H1 (cell line): Measurements from ENCODE around the gene FGFRL1. TPM values are rescaled to one million over a fixed set of nuclear protein-coding genes. Genes with fewer than 3 reads are reported as not detected.

Source experiments
- CTCF ChIA-PET: fragments of 300-600 bp; sonication (Branson Sonifier 250); formaldehyde crosslinking; loops from one replicate; lab custom pipeline; 2021; ENCODE audit not compliant: partially characterized antibody; lab: Charles Lee
- POLR2A ChIA-PET: fragments of 300-600 bp; sonication (Branson Sonifier 250); formaldehyde crosslinking; loops from one replicate; lab custom pipeline; 2021; ENCODE audit warnings: inconsistent platforms; ENCODE audit not compliant: partially characterized antibody; lab: Charles Lee
- DNase-seq, 2 experiments: peaks; one replicate each; pipeline versions ENCODE4 v3.0.0 to v3.0.0-alpha.2; 2010 to 2022; ENCODE audit warnings: low spot score in 2 of 2, low read depth in 1 of 2, mixed read lengths in 1 of 2
- FAIRE-seq: peaks from 2 replicates; lab custom pipeline; 2011; peaks lifted over from hg19 to GRCh38; lab: Jason Lieb, UNC
- H2AFZ ChIP-seq: 2 replicates; pipeline ENCODE4 v1.8.1; 2012; ENCODE audit warnings: low read length, inconsistent platforms
- H2AK5ac ChIP-seq: 2 replicates; pipeline ENCODE4 v1.6.1; 2013; ENCODE audit warnings: low read depth, low read length
- H2BK120ac ChIP-seq: replicated peaks from 2 replicates; pipeline ENCODE3; 2013; ENCODE audit warnings: low read depth, low read length, inconsistent platforms
- H2BK12ac ChIP-seq: 2 replicates; pipeline ENCODE4 v1.6.1; 2013; ENCODE audit warnings: low read depth, low read length
- H2BK15ac ChIP-seq: 2 replicates; pipeline ENCODE4 v1.6.1; 2013; ENCODE audit warnings: low read length
- H2BK20ac ChIP-seq: 2 replicates; pipeline ENCODE4 v1.6.1; 2013; ENCODE audit warnings: low read length
- H2BK5ac ChIP-seq: 2 replicates; pipeline ENCODE4 v1.6.1; 2013; ENCODE audit warnings: low read depth, low read length
- H3K14ac ChIP-seq: 2 replicates; pipeline ENCODE4 v1.6.1; 2013; ENCODE audit warnings: inconsistent platforms; ENCODE audit not compliant: insufficient read length
- H3K18ac ChIP-seq: 2 replicates; pipeline ENCODE4 v1.6.1; 2013; ENCODE audit warnings: low read length; ENCODE audit errors: extremely low read depth
- H3K23ac ChIP-seq: 2 replicates; pipeline ENCODE4 v1.6.1; 2013; ENCODE audit warnings: inconsistent platforms; ENCODE audit not compliant: insufficient read length
- H3K23me2 ChIP-seq: 2 replicates; pipeline ENCODE4 v1.6.1; 2013; ENCODE audit warnings: low read depth, low read length
- H3K27ac ChIP-seq: 2 replicates; pipeline ENCODE4 v1.6.1; 2011; ENCODE audit warnings: low read depth, low read length, inconsistent platforms
- H3K27me3 ChIP-seq, 4 experiments: replicated peaks in 1 of 4; 1 replicate in 1 of 4; 2 replicates in 3 of 4; pipeline versions ENCODE4 v1.6.1 to v1.8.1; 2011 to 2013; ENCODE audit warnings: low read length in 3 of 4, mild to moderate bottlenecking in 3 of 4, inconsistent platforms in 2 of 4, mixed read lengths in 2 of 4, moderate library complexity in 1 of 4; ENCODE audit not compliant: control insufficient read depth in 3 of 4, insufficient read depth in 3 of 4; ENCODE audit errors: extremely low read depth in 1 of 4
- H3K36me3 ChIP-seq, 4 experiments: 2 replicates each; pipeline versions ENCODE4 v1.6.1 to v1.8.1; 2011 to 2013; ENCODE audit warnings: mild to moderate bottlenecking in 4 of 4, low read length in 3 of 4, moderate library complexity in 2 of 4, control low read depth in 1 of 4, inconsistent platforms in 1 of 4; ENCODE audit not compliant: insufficient read depth in 4 of 4, control insufficient read depth in 2 of 4
- H3K4ac ChIP-seq: replicated peaks from 2 replicates; pipeline ENCODE3; 2013; ENCODE audit warnings: low read length, low read depth, mixed read lengths, inconsistent platforms; ENCODE audit not compliant: insufficient read length
- H3K4me1 ChIP-seq, 4 experiments: replicated peaks in 1 of 4; 1 replicate in 1 of 4; 2 replicates in 3 of 4; pipeline versions ENCODE4 v1.6.1 to v1.8.1; 2011 to 2013; ENCODE audit warnings: low read length in 3 of 4, inconsistent platforms in 2 of 4, mixed read lengths in 1 of 4; ENCODE audit not compliant: insufficient read depth in 4 of 4, control insufficient read depth in 3 of 4
- H3K4me2 ChIP-seq, 2 experiments: 2 replicates each; pipeline versions ENCODE4 v1.6.1 to v1.8.1; 2011 to 2013; ENCODE audit warnings: low read depth in 2 of 2, low read length in 2 of 2, control low read depth in 1 of 2, inconsistent platforms in 1 of 2, mild to moderate bottlenecking in 1 of 2; ENCODE audit not compliant: insufficient read depth in 1 of 2
- H3K4me3 ChIP-seq, 4 experiments: fragments of 200-600, 300-600 bp in 1 of 4; sonication (generic), shearing (Covaris generic), sonication (Bioruptor Twin) in 1 of 4; 2 replicates each; pipeline versions ENCODE4 v1.5.1 to v1.8.1; 2011 to 2016; ENCODE audit warnings: low read length in 4 of 4, low read depth in 3 of 4, control low read depth in 2 of 4, inconsistent platforms in 2 of 4, mild to moderate bottlenecking in 2 of 4, mixed read lengths in 1 of 4, moderate library complexity in 1 of 4; ENCODE audit not compliant: insufficient read depth in 2 of 4; ENCODE audit errors: extremely low read depth in 1 of 4
- H3K56ac ChIP-seq: replicated peaks from 2 replicates; pipeline ENCODE3; 2013; ENCODE audit warnings: low read depth, mild to moderate bottlenecking, mixed read lengths, low read length, inconsistent platforms; ENCODE audit not compliant: insufficient read length
- H3K79me1 ChIP-seq: 2 replicates; pipeline ENCODE4 v1.6.1; 2013; ENCODE audit warnings: low read depth, low read length, control low read depth
- H3K79me2 ChIP-seq, 2 experiments: 2 replicates each; pipeline versions ENCODE4 v1.6.1 to v1.8.1; 2012 to 2013; ENCODE audit warnings: low read length in 2 of 2, mild to moderate bottlenecking in 2 of 2, inconsistent platforms in 1 of 2; ENCODE audit not compliant: insufficient read depth in 2 of 2, control insufficient read depth in 1 of 2
- H3K9ac ChIP-seq, 4 experiments: replicated peaks in 1 of 4; 1 replicate in 1 of 4; 2 replicates in 3 of 4; pipeline versions ENCODE4 v1.6.1 to v1.8.1; 2011 to 2013; ENCODE audit warnings: low read depth in 3 of 4, low read length in 3 of 4, control low read depth in 2 of 4, mild to moderate bottlenecking in 2 of 4, moderate library complexity in 2 of 4, inconsistent platforms in 1 of 4; ENCODE audit errors: extremely low read depth in 1 of 4
- H3K9me3 ChIP-seq, 2 experiments: 2 replicates each; pipeline versions ENCODE4 v1.6.1 to v1.8.1; 2012 to 2013; ENCODE audit warnings: mild to moderate bottlenecking in 2 of 2, moderate library complexity in 2 of 2, control low read depth in 1 of 2, inconsistent platforms in 1 of 2, low read depth in 1 of 2, low read length in 1 of 2, mixed read lengths in 1 of 2; ENCODE audit not compliant: insufficient read depth in 2 of 2
- H4K20me1 ChIP-seq, 2 experiments: replicated peaks in 1 of 2; 2 replicates each; pipeline versions ENCODE3 to v1.8.1; 2011 to 2013; ENCODE audit warnings: inconsistent platforms in 2 of 2, low read length in 2 of 2, mild to moderate bottlenecking in 1 of 2; ENCODE audit not compliant: insufficient read depth in 2 of 2, control insufficient read depth in 1 of 2
- H4K5ac ChIP-seq: 2 replicates; pipeline ENCODE4 v1.6.1; 2013; ENCODE audit warnings: low read length, low read depth, mixed read lengths, inconsistent platforms; ENCODE audit not compliant: insufficient read length
- H4K8ac ChIP-seq: 2 replicates; pipeline ENCODE4 v1.8.0; 2013; ENCODE audit warnings: mild to moderate bottlenecking, moderate library complexity, low read length, inconsistent platforms; ENCODE audit not compliant: insufficient read depth; ENCODE audit errors: extremely low read depth
- H4K91ac ChIP-seq: replicated peaks from 2 replicates; pipeline ENCODE3; 2013; ENCODE audit warnings: low read length, mixed read lengths, inconsistent platforms; ENCODE audit not compliant: insufficient read length
- POU5F1 ChIP-seq: IDR thresholded peaks from 2 replicates; pipeline ENCODE4 v1.6.1; 2011; ENCODE audit warnings: low read depth, mild to moderate bottlenecking, low read length, moderate library complexity
- RAD21 ChIP-seq, 2 experiments: IDR thresholded peaks in 1 of 2; conservative IDR thresholded peaks in 1 of 2; 2 replicates each; pipeline ENCODE4 v1.6.1; 2011; ENCODE audit warnings: low read depth in 2 of 2, low read length in 2 of 2, improper control_type of control experiment in 1 of 2, inconsistent platforms in 1 of 2, mild to moderate bottlenecking in 1 of 2, moderate library complexity in 1 of 2
- RNF2 ChIP-seq: fragments of 200-900, 300-1000 bp; sonication (generic); IDR thresholded peaks from 2 replicates; pipeline ENCODE4 v1.7.1; 2016; ENCODE audit warnings: borderline replicate concordance, low read depth, mild to moderate bottlenecking, antibody characterized with exemption, low read length; ENCODE audit not compliant: poor library complexity, severe bottlenecking; ENCODE audit errors: missing control alignments
- SP4 ChIP-seq: IDR thresholded peaks from 2 replicates; pipeline ENCODE4 v1.6.1; 2012; ENCODE audit warnings: low read length, inconsistent platforms
- TAF1 ChIP-seq: IDR thresholded peaks from 2 replicates; pipeline ENCODE4 v1.6.1; 2011; ENCODE audit warnings: mild to moderate bottlenecking, low read depth, low read length
- TBP ChIP-seq: IDR thresholded peaks from 2 replicates; pipeline ENCODE4 v1.6.1; 2011; ENCODE audit warnings: low read depth, low read length, improper control_type of control experiment
- WGBS, 2 experiments: shearing (Covaris generic) in 1 of 2; methylation state at CpG; one replicate each; pipeline versions ENCODE4 v1.1.6 to v1.1.7; 2013 to 2015; ENCODE audit warnings: low lambda C conversion rate in 2 of 2, mixed read lengths in 2 of 2, inconsistent platforms in 1 of 2, low coverage in 1 of 2, missing lambda C conversion rate in 1 of 2; ENCODE audit not compliant: insufficient replicate concordance in 2 of 2, insufficient coverage in 1 of 2, insufficient read length in 1 of 2; ENCODE audit errors: extremely low coverage in 1 of 2, missing lambda C conversion rate in 1 of 2; 5-methylcytosine and 5-hydroxymethylcytosine counted together
- polyA plus RNA-seq, 7 experiments: library from polyadenylated mRNA; depleted of rRNA in 3 of 7; stranded (reverse) in 5 of 7; unstranded in 2 of 7; fragments of >200 nt in 5 of 7; fragments of 200-250 nt in 2 of 7; gene quantifications; 1 replicate in 5 of 7; 2 replicates in 1 of 7; 4 replicates in 1 of 7; pipeline versions ENCODE4 v1.2.1 to v1.2.3, GENCODE V29; 2011 to 2013; ENCODE audit warnings: missing spikeins in 2 of 7, mixed read lengths in 2 of 7
- total RNA-seq: library from RNA; stranded (reverse); fragmentation: NEBNext Ultra II Directional; extraction: Animal tissue kit (Norgen Biotek cat#: 25700); gene quantifications from 2 replicates; pipeline ENCODE4 v1.2.1, GENCODE V29; 2021
- TF ChIP-seq, protein P1 (sequence below): IDR thresholded peaks from 2 replicates; pipeline ENCODE4 v1.6.1; 2012; ENCODE audit warnings: inconsistent platforms
- TF ChIP-seq, protein P2 (sequence below), 3 experiments: IDR thresholded peaks; 1 replicate in 2 of 3; 2 replicates in 1 of 3; pipeline versions ENCODE4 v1.5.1 to v1.6.1; 2011; ENCODE audit warnings: low read length in 3 of 3, mild to moderate bottlenecking in 3 of 3, inconsistent platforms in 2 of 3, low read depth in 1 of 3, moderate library complexity in 1 of 3; ENCODE audit not compliant: insufficient read depth in 1 of 3; ENCODE audit errors: control extremely low read depth in 1 of 3

FGFRL1 gene
- total and polyA plus RNA-seq, 2 of the 8 experiments (the other 6 are each of a cell fraction or from before 2014, with no cell fraction given): 18.9 to 34.6 TPM

DNA sequence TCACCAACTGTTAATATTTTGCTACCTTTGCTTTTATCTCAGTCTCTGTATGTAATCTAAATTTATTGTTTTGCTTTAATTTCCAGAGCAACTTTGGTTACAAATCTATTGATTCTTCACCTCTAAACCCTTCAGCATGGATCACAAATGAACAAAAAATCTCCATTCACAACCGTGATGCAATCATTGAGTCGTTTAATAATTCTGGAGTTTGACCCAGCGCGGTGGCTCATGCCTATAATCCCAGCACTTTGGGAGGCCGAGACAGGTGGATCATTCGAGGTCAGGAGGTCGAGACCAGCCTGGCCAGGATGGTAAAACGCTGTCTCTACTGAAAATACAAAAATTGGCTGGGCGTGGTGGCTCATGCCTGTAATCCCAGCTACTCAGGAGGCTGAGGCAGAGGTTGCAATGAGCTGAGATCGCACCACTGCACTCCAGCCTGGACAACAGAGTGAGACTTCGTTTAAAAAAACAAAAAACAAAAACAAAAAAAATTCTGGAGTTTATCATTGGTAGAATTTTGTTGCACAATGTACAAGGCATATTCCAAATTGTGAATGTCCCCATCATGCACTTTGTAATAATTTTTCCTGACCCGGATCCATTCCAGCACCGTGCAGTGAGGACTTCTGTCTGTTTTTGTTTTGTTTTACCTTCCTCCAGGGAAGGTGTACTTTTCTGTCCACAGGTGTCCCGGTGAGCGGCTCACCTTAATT, 26.9 kb upstream of the FGFRL1 start:
- no peak overlapping the region for H3K23ac ChIP-seq
- H3K9ac ChIP-seq: no peak overlapping the region
- TF ChIP-seq TBP: no peak
- no peak for TF ChIP-seq TAF1
- TF ChIP-seq SP4: no peak
- no peak for TF ChIP-seq RNF2
- TF ChIP-seq, protein P1, sequence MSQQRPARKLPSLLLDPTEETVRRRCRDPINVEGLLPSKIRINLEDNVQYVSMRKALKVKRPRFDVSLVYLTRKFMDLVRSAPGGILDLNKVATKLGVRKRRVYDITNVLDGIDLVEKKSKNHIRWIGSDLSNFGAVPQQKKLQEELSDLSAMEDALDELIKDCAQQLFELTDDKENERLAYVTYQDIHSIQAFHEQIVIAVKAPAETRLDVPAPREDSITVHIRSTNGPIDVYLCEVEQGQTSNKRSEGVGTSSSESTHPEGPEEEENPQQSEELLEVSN: no peak
- TF ChIP-seq, protein P2, sequence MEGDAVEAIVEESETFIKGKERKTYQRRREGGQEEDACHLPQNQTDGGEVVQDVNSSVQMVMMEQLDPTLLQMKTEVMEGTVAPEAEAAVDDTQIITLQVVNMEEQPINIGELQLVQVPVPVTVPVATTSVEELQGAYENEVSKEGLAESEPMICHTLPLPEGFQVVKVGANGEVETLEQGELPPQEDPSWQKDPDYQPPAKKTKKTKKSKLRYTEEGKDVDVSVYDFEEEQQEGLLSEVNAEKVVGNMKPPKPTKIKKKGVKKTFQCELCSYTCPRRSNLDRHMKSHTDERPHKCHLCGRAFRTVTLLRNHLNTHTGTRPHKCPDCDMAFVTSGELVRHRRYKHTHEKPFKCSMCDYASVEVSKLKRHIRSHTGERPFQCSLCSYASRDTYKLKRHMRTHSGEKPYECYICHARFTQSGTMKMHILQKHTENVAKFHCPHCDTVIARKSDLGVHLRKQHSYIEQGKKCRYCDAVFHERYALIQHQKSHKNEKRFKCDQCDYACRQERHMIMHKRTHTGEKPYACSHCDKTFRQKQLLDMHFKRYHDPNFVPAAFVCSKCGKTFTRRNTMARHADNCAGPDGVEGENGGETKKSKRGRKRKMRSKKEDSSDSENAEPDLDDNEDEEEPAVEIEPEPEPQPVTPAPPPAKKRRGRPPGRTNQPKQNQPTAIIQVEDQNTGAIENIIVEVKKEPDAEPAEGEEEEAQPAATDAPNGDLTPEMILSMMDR (IDR thresholded peaks at IDR 0.05; ENCODE audit: control extremely low read depth in 1 of 3, insufficient read depth in 1 of 3, low read depth in 1 of 3, low read length in 3 of 3): no peak
- TF ChIP-seq RAD21 (IDR thresholded peaks at IDR 0.05 in 1 of 2, conservative IDR thresholded peaks at IDR 0.05 in 1 of 2; ENCODE audit: low read depth in 2 of 2, low read length in 2 of 2): no peak
- no peak for TF ChIP-seq POU5F1

More for the DNA sequence above, 26.9 kb upstream of the FGFRL1 start:
- Histone ChIP-seq H3K4me2 (peak overlapping the region; percentile 62 to 75), H3K79me1 (no peaks in the 10 kb centered on the region), H2AFZ (0 out of 2 replicates have a peak overlapping the region, but pooled peaks have one; percentile 55), H2BK5ac (no peak overlapping the region), H3K4me1 (peaks cover 0 to 3% (median 3%) of the 10 kb centered on the region in 4 experiments; a peak in 4 of 7 replicates), H4K8ac (no peak overlapping the region), H4K91ac (no peak overlapping the region), H3K9me3 (no peaks in the 10 kb centered on the region), H2BK15ac (no peak overlapping the region), H3K18ac (no peak overlapping the region; the same call in 1 of the 2 replicates), H2AK5ac (no peak overlapping the region), H2BK12ac (no peak overlapping the region), H3K4me3 (peak overlapping the region in 1 of 4 experiments; percentile 50; a peak in 4 of 8 replicates), H3K27ac (no peak overlapping the region), H2BK20ac (no peak overlapping the region), H3K36me3 (no peaks in the 10 kb centered on the region), H3K14ac (no peak overlapping the region), H3K56ac (no peak overlapping the region), H4K5ac (no peak overlapping the region), H3K23me2 (peaks cover 5% of the 10 kb centered on the region; the same call in 1 of the 2 replicates), H4K20me1 (peaks cover 2 to 5% of the 10 kb centered on the region in 2 experiments), H3K79me2 (no peaks in the 10 kb centered on the region), H3K4ac (no peak overlapping the region), H2BK120ac (no peak overlapping the region), H3K27me3 (peaks cover 0 to 21% (median 14%) of the 10 kb centered on the region in 4 experiments; a peak in 6 of 7 replicates)
- ChIA-PET CTCF (no interaction called here), POLR2A (no interaction called here)
- DNase-seq: no peak
- WGBS, 2 experiments: 83% methylated on average over 15 of the region's 15 CpGs; no CpG with 5 or more reads in 1 of the 2 experiments
- no peak for FAIRE-seq
